Measurements from ENCODE around the gene CCR3.

GRCh38 chr3:46221938-46222337, 20.3 kb upstream of the CCR3 start:
- no peak for TF ChIP-seq CTCF (conservative IDR thresholded peaks at IDR 0.05; ENCODE audit: low read depth in 2 of 2)
- TF ChIP-seq ZNF114 (CRISPR knock-in tag; IDR thresholded peaks at IDR 0.05): no peak
- no peak for TF ChIP-seq POLR2AphosphoS5 (IDR thresholded peaks at IDR 0.05; ENCODE audit: low read depth)
